HG02678 (cell line): ENCODE measurements around the gene MICU1.
"Not testable (repeated sequence)": the region's sequence is repeated elsewhere in the genome, so short reads cannot be mapped to it uniquely, and the experiment has no call there.

ENCODE experiments used
- ATAC-seq: cut with Tn5 transposase; IDR thresholded peaks from one replicate; pipeline ENCODE4 v1.9.1; 2021; ENCODE audit warnings: mild to moderate bottlenecking, moderate library complexity; ENCODE audit not compliant: unreplicated experiment

MICU1 gene, protein sequence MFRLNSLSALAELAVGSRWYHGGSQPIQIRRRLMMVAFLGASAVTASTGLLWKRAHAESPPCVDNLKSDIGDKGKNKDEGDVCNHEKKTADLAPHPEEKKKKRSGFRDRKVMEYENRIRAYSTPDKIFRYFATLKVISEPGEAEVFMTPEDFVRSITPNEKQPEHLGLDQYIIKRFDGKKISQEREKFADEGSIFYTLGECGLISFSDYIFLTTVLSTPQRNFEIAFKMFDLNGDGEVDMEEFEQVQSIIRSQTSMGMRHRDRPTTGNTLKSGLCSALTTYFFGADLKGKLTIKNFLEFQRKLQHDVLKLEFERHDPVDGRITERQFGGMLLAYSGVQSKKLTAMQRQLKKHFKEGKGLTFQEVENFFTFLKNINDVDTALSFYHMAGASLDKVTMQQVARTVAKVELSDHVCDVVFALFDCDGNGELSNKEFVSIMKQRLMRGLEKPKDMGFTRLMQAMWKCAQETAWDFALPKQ

DNA sequence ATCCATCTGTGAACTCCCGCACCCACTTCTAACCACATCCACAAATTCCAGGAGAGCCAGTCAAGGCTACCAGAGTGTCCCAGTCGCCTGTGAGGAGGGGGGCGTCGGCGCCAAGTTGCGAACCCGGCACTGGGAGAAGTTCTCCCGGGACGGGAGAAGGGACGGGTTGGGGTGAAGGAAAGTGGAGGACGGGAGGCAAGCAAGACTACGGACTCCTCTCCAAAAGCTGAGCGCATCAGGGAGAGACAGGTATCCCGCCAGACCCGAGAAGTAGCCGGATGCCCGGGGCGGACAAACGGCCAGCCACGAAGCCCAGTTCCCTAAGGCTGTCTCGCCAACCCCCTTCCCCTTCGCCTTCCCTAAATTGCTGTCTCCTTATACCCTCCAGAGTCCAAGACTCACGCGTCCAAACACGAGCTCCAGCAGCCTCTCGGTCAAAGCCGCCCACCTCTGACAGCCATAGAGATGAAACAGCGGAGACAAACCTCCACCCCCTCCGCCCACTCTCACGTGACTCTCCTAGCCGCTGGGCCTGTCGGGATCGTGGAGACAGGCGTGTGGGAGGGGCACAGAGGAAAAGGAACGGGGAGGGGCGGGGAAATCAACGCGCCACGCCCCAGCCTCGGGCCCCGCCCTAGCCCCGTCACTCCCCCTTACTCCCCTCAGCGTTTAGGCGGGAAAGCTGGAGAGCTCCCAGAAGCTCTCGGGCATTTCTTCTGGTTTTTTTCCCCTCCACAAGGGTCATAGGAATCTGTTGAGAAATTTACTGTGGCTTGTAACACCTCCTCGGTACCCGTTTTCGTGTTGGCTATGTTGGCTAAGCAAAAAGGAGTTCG, at the start of gene MICU1:
MICU1 (minus strand) TSS at position 472 of the 836 bp plus-strand sequence. CDS start 59,286 bp downstream, outside the sequence.
- peak; percentile 97 for ATAC-seq

DNA sequence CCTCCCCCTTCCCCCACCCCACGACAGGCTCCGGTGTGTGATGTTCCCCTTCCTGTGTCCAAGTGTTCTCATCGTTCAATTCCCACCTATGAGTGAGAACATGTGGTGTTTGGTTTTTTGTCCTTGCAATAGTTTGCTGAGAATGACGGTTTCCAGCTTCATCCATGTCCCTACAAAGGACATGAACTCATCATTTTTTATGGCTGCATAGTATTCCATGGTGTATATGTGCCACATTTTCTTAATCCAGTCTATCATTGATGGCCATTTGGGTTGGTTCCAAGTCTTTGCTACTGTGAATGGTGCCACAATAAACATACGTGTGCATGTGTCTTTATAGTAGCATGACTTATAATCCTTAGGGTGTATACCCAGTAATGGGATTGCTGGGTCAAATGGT, 48.3 kb upstream of the MICU1 start:
- not testable (repeated sequence) for ATAC-seq

DNA sequence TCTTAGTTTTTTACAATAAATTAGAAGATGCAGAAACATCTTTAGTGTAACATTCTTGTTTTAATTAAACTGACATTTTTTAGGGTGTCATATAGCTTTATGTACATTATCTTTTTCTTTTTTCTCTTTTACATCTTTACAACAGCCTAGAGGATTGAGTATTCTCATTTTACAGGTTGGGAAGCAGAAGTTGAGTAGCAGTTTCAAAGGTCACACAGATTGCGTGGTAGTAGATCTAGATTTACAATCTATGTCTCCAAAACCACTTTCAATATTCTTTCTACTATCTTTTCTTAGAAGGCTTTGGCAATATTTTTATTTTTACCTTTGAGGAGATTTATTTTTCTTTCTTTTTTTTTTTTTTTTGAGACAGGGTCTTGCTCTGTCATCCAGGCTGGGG, 47.4 kb upstream of the MICU1 start:
- no peak for ATAC-seq

DNA sequence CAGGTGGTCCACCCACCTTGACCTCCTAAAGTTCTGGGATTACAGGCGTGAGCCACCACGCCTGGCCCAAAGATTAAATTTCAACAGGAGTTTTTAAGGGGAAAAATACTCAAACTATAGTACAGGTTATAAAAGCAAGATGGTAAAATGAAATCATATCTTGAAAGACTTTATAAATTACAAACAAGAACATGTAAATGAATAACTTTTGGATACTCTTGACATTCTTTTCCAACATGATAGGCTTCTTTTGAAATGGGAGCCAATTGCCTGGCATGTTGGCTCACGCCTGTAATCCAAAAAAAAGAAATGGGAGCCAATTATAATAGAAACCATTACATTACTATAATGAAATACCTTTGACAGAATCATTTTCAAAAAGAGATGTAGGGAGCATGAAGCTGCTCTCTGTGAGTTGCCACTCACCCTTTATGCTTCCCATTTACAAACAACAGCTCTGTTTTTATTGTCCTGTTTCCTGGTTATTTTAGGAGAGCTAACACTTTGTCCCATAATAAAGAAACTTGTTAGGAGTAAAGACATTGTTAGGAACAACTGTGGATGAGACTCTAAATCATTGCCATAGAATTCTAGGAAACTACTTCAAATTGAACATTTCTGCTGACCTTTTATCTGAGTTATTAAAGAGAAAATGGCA, 41.5 kb upstream of the MICU1 start:
- ATAC-seq, result no peak

DNA sequence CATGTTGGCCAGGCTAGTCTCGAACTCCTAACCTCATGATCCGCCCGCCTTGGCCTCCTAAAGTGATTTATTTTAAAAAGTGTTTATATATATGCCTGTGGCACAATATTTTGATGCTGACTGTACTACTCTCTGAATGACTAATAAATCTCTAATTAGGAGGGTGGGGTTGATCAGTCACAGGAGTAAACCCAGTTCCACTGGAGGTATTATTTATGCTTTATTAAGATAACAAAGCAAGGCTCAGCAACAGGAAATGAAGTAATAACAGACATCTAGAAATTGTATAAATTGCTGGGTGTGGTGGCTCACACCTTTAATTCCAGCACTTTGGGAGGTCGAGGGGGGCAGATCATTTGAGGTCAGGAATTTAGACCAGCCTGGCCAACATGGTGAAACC, 40.0 kb upstream of the MICU1 start:
- ATAC-seq, result no peak

DNA sequence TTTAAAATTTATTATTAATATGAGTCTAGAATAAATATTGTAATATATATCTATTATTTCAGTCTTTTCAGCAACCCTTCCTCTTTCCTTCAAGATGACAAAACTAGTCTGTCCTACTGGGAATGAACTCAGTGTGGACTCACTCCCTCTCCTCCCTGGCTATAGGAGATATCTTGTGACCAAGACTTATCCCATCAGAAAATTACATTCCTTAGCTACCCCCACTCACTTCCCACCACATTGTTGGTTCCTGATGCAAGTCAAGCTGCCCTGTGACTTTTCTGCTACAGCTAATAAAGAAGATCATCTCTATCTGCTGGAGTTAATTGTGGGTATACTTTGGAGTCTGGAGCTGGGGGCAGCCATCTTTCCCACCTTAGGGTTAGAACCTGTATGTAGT, 38.1 kb upstream of the MICU1 start:
- no peak for ATAC-seq

DNA sequence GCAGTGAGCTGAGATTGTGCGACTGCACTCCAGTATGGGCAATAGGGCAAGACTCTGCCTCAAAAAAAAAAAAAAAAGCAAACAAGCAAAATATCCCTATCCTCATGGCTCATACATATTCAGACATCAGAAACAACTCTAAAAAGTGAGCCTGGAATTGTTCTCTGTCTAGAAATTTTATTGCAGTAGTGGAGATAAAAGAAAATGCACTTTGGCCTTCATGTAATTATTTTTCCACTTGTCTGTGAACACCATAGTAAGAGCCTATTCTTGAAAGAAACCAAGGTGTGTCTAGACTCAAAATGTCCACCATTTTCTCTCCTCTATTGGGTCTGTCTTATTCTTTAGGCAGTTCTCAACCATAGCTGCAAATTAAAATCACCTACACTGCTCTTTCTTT, 35.6 kb upstream of the MICU1 start:
- no peak for ATAC-seq

DNA sequence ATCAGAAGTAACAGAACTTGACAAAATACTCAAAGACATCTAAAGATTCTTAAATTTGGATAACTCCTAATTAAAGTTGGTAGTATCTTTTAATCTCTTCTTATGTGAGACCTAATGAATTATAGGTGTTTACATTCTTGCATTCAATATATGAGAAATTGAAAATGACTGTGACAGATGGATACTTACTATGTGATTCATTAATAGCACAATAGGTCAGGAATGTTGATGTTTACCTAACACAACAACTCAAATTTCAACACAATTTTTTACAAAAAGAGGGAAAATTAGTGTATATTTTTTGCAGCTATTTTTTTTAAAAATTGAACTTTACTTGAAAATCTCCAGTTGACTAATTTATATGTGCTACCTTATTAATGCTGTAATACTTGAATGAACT, 34.3 kb upstream of the MICU1 start:
- ATAC-seq, result no peak

DNA sequence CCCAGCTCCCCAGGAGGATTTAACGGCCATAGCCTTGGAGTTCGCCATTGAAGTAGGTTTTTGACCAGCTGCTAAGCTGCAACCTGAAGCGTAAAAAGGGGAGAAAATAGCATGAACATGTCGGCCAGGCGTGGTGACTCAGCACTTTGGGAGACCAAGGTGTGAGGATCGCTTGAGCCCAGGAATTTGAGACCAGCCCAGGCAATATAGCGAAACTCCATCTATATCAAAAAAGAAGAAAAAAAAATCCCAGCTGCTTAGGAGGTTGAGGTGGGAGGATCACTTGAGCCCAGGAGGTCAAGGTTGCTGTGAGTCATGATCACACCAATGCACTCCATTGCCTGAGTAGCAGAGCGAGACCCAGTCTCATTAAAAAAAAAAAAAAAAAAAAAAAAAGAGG, 33.8 kb upstream of the MICU1 start:
- no peak for ATAC-seq

DNA sequence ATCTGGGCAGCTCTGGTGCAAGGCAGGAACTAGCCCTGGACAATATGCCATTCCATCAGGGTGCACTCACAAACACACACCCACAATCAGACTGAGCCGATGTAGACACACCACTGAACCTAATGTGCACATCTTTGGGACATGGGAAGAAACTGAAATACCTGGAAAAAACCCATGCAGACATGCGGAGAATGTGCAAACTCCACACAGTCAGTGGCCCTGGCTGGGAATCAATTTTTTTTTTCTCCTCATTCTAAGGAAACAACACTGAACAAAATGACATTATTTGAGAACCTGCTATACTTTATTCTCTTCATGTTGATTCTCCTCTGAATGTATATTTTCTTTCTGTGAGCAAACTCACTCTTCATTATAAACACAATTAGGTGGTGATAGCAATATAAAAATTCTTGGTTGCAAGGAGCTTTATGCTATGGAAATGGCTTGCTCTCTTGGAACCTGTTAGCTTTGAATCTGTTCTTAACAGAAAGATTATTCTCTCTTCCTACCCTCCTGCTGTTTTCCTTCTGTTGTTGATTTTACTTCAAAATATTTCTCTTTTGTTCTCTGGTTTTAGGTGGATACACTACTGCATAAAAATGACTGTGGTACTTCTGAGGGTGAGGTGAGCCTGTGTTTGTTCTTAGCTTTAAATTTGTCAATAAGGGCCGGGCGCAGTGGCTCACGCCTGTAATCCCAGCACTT, 33.0 kb upstream of the MICU1 start:
- no peak for ATAC-seq

DNA sequence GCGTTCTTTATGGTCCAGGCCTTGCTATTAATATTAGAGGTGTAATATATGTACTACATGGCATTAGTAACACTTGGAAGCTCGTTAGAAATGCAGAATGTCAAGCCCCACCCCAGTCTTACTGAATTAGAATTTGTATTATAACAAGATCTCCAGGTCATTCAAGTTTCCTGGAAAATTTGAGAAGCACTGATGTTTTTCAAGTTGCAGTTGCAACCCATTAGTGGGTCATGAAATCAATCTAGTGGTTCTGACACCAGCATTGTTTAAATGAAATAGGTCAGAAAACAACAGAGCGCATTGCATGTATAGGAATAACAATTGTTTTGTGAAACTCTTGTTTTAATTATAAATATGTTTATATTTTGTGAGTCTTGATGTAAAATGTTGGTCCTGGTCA, 28.8 kb upstream of the MICU1 start:
- ATAC-seq, result no peak

DNA sequence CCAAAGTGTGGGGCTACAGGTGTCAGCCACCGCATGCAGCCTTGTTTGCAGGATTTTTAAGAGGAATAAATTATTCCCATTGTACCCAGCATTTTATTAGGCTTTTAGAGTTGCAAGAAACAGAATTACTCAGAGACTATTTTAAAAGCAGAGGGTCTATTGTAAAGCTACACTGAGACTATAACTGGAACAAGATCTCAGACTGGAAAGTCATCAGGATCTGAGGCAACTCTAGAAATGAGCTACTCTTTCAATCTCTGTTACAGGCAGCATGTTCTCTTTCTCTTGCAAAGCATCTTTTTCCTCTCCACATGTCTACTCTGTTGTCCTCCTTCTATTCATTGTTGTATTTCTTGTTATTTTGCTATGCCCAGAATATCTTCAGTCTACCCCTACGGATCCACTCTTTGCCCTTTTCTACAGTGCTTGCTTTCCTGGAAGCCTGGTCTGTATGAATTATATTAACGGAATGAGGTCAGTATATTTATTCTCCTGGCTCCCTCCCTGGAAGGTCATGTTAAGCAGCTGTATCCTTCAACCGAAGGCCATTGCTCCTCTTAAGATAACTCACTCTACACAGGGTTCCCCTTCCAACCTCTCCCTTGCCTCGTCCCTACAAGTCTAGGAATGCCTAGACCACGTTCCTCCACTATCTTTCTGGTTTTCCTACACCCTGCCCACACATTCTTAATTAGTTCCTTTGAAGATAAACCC, 27.7 kb upstream of the MICU1 start:
- no peak for ATAC-seq

DNA sequence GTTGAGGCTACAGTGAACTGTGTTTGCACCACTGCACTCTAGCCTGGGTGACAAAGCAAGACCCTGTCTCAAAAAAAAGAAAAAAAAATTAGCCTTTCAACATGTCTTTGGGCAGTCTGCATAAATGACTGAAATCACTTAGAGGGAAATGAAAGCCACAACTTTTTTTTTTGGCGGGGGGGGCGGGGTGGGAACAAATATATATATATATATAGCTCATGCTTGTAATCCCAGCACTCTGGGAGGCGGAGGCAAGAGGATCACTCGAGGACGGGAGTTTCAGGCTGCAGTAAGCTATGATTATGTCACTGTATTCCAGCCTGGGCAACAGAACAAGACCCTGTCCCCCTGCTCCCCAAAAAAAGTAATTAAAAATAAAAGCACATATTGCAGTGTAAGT, 23.4 kb upstream of the MICU1 start:
- ATAC-seq, result no peak

DNA sequence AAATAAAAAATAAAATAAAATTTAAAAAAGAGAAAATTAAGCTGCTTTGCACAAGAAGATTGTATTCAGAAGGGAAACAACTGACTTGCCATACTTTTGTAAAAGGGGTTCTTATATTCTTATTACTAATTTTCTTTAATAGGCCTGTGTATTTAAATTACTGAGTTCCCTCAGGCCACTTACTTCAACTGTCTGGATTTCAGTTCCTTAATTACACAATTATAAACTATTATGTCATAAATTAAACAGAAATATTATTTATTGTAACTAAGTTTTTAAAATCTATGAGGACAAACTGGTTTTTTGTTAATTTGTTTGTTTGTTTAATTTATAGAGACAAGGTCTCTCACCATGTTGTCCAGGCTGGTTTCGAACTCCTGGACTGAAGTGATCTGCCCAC, 22.4 kb upstream of the MICU1 start:
- no peak for ATAC-seq

DNA sequence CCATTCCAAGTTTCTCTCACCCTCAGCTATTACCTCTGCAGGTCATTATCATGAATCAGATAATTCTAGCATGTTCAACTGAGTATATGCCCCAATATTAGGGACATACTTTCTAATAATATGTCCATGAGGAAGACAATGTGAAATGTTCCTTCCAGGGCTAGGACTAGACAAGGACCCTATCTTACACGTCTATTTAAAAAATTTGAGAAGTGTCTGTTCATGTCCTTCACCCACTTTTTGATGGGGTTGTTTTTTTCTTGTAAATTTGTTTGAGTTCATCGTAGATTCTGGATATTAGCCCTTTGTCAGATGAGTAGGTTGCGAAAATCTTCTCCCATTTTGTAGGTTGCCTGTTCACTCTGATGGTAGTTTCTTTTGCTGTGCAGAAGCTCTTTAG, 21.1 kb upstream of the MICU1 start:
- not testable (repeated sequence) for ATAC-seq

DNA sequence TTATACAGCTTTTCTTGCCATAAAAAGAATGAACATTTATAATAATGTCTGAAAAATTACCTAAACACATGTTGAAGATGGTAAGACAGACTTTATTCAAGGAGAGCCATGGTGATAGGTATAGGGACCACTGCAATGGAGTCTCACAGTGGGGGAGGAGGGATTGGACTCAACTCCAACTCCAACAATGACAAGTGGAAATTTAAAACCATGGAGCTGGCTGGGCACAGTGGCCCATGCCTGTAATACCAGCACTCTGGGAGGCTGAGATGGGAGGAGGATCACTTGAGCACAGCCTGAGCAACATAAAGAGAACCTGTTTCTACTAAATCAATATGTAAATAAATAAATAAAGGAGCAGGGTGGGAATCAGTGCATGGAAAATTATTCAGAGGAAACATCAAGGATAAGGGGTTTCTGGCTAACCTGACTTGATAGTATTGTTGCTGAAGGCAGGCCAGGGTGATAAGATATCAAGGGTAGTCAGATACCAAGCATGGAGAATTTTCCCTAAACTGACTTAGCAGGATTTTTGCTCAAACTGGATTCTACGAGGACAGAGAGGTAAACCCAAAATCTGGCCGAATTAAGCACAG, 19.5 kb upstream of the MICU1 start:
- ATAC-seq, result no peak

DNA sequence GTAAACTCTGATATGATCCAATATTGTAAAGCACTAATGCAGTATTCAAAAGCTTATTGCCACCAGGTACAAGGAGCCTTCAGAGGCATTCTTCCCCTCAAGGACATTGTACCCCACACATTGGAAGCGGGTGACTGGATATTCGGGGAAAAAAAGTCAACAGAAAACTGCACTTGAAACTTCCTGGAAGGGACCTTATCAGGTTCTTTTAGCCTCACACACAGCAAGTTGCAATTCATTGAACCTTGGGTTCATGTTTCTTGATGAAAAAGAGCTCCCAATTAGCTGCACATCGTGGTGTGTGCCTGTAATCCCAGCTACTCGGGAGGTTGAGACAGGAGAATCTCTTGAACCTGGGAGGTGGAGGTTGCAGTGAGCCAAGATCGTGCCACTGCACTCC, 16.4 kb upstream of the MICU1 start:
- no peak for ATAC-seq

DNA sequence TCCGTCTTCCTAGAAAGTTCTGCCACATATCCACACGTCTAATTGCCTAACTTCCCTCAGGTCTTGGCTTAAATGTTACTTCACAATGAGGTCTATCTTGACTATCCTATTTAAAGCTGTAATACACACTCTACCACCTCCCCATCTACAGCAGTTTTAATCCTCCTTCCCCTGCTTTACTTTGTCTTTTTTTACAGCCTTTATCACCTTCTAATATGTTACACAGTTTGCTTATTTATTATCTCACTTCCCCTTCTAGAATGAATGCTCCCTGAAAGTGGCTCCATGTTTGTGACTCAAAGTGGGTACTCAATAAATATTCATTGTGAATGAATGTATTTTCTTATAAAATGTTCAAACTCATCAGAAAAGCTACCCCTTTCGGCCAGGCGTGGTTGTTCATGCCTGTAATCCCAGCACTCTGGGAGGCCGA, 13.6 kb upstream of the MICU1 start:
- no peak for ATAC-seq

DNA sequence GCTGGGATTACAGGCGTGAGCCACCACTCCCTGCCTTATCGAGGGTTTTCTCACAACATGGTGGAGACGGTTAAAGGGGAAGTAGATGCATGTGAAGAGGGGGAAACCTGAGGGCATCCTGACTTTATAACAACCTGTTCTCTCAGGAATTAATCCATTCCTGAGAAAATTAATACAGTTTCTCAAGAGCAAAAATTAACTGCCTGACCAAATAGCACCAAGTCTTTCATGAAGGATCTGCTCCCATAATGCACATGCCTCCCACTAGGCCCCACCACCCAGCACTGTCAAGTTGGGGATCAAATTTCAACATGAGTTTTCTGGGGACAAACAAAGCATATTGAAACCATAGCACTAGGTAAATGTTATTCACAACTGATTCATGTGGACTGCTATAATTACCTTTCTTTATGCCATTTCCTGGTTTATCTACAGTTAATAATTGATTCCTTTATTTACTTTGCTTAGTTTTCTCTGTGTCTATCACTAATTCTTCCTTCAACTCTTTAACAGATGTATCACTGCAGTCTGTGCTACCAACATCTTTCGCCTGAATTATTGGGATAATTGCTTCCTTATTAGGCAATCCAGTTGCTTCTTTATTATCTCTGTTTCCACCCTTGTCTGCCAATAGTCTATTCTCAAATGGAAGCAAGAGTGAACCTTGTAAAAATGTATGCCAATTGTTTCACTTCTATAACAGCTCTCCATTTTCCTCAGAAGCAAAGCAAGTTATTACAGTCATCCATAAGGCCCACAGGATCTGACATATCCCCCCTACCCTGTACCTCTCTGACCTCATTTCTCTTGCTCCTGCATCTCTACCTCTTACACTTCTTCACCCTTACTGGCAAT, 12.9 kb upstream of the MICU1 start:
- ATAC-seq, result no peak
